Measurements from ENCODE around the gene SLC44A1. TPM values are rescaled to one million over a fixed set of nuclear protein-coding genes. Genes with fewer than 3 reads are reported as not detected.
A peak's percentile ranks its signal among the peaks of the same experiment; 100 is the strongest.

SLC44A1 gene
- total RNA-seq, 1 donor, result 60.5 TPM

DNA sequence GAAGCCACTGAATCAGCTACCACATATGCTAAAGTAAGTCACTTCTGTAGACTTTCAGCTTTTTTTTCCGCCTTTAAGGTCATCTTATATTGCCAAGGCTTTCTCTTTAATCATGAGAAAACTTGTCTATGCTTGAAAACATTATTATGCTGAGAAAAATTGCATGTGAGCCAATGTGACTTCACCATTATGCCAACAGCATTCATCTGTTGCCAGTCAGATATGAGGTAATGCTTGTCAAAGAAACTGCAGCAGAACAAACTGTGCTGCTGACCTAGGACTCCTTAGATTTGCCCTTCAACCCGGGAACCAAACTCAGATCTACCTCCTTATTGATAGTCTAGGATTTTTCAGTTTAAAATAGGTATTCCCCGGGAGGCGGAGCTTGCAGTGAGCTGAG, 34.3 kb downstream of the SLC44A1 start:
- TF ChIP-seq, protein P1, sequence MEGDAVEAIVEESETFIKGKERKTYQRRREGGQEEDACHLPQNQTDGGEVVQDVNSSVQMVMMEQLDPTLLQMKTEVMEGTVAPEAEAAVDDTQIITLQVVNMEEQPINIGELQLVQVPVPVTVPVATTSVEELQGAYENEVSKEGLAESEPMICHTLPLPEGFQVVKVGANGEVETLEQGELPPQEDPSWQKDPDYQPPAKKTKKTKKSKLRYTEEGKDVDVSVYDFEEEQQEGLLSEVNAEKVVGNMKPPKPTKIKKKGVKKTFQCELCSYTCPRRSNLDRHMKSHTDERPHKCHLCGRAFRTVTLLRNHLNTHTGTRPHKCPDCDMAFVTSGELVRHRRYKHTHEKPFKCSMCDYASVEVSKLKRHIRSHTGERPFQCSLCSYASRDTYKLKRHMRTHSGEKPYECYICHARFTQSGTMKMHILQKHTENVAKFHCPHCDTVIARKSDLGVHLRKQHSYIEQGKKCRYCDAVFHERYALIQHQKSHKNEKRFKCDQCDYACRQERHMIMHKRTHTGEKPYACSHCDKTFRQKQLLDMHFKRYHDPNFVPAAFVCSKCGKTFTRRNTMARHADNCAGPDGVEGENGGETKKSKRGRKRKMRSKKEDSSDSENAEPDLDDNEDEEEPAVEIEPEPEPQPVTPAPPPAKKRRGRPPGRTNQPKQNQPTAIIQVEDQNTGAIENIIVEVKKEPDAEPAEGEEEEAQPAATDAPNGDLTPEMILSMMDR (IDR thresholded peaks at IDR 0.05; ENCODE audit: insufficient read depth, low read length), result no peak
- DNase-seq (ENCODE audit: low read depth), result no peak
- no peak overlapping the region for H3K4me3 ChIP-seq (ENCODE audit: low read depth, low read length)

DNA sequence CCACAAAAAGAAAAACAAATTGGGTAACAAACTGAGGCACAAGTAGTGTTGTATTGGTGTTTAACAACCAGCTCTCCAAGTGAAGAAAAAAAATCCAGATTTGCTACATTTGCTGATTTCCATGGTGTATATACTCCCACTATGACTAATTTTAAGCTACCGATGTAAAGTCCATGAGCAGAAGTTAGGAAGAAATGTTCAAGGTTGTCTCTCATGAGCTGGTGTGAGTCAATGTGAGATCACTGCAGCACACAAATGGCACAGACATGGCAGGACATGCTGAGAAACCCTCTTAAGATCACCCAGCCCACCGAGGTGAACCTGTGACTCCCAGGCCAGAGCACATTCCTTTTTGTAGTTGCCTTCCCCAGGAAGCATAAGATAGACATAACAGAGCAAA, 36.2 kb downstream of the SLC44A1 start:
- no peak overlapping the region for H3K4me3 ChIP-seq (ENCODE audit: low read depth, low read length)
- TF ChIP-seq, protein P1 (IDR thresholded peaks at IDR 0.05; ENCODE audit: insufficient read depth, low read length), result no peak
- DNase-seq (ENCODE audit: low read depth), result peak; percentile 31

DNA sequence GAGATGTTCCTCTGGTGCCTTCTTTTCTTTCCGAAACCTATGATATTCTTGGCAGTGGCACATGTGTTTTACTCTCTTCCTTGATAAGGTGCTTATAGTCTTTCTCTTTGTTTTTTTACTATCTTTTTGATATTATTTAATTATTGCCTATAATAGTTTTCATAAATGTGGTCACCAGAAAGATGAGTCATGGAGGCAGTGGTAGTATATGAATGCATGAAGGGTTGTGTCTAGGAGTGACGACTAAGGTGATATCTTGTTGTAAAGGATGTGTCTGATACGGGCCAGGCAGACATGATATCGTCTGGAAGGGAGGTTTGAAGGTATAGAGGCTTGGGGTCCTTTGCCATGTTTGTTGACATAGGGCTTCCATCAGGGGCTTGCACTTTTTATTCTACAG, 36.8 kb downstream of the SLC44A1 start:
- H3K4me3 ChIP-seq (ENCODE audit: low read depth, low read length), result no peak overlapping the region
- DNase-seq (ENCODE audit: low read depth), result no peak
- TF ChIP-seq, protein P1 (IDR thresholded peaks at IDR 0.05; ENCODE audit: insufficient read depth, low read length), result no peak

DNA sequence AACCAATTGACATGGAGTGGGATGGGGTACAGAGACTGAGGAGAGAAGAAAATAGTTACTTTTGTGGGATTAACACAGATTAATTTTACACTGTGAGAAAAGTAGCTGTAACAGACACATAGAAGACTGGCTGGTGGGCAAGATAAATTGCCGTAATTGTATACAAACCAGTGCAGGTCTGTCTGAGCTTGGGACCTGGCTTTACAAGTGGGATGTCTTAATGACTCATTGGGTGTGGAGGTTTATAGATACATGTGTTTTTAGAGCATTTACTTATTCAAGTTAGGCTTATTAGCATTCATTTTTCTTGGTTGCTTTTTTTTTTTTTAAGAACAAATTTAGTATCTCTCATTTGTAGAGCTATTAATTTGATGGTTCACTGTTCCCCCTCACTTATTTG, 37.5 kb downstream of the SLC44A1 start:
- TF ChIP-seq, protein P1 (IDR thresholded peaks at IDR 0.05; ENCODE audit: insufficient read depth, low read length), result no peak
- H3K4me3 ChIP-seq (ENCODE audit: low read depth, low read length), result no peak overlapping the region
- DNase-seq (ENCODE audit: low read depth), result peak; percentile 26

DNA sequence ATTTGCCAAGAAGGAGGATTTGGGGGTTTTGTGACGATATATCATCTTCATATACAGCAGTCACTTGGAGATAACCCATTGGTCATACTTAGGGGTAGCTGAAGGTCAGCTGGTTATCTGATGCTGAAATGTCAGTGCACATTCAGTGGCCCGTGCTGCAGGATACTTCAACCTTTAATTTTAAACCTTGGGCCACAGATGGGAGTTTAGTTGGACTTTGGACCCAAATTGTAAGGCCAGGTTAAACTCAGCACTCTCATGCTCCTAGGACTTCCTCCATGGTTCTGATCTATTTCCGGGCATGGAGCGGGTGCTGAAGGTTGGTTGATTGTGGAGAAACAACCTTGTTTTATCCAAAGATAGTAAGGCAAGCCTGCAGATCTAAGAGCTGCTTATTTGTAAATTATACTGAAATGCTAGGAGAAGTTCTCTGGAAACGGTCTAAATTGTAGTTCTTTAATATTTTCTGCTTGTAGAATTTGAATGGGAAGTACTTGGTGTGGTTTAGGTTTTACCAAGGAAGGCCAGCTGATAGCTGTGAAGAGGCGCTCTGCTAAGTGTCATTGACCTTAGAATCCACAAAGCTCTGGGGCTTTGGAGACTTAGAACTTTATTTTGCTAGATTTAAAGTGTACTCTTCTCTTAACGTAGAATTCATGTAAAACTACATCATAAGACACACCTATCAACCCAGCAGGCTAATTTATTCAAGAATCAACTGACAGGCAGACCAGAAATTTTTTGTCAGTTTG, 38.6 kb downstream of the SLC44A1 start:
- no peak for DNase-seq (ENCODE audit: low read depth)
- no peak overlapping the region for H3K4me3 ChIP-seq (ENCODE audit: low read depth, low read length)
- TF ChIP-seq, protein P1 (IDR thresholded peaks at IDR 0.05; ENCODE audit: insufficient read depth, low read length), result no peak

DNA sequence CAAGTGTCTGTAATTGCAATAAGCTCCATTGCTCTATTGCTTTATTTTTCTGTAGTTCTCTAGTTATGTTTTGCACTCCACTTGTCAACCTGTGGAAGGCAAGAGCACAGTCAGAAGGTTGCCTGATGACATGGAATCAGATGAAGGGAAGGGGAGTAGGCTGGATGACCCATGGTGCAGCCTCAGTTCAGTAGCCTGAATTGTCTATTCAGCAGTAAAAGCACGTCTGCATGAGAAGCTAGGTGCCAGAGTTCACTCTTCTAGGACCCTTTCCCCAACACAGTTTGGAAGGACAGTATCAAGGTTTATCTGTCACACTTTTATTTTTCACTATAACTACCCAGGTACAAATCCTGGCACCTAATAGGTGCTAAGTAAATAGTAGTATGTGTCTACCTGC, 39.3 kb downstream of the SLC44A1 start:
- TF ChIP-seq, protein P1 (IDR thresholded peaks at IDR 0.05; ENCODE audit: insufficient read depth, low read length), result no peak
- no peak for DNase-seq (ENCODE audit: low read depth)
- H3K4me3 ChIP-seq (ENCODE audit: low read depth, low read length), result no peak overlapping the region

DNA sequence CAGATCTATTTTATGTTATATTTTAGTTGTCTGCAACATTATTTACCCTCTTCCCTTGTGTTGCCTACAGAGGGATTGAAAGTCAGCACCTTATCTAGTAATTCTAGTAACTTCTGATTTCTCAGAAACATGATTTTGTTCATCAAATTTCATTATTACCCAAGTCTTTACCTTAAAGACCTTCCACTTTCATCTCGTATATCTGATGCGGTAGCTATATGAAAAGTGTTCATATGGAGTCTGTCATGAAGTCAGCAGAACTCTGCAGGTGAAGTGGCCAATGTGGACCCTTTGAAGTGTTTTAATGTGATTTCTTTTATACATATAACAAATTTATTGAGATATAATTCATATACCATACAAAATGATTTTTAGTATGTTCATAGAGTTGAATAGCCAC, 40.0 kb downstream of the SLC44A1 start:
- H3K4me3 ChIP-seq (ENCODE audit: low read depth, low read length), result no peak overlapping the region
- no peak for DNase-seq (ENCODE audit: low read depth)
- TF ChIP-seq, protein P1 (IDR thresholded peaks at IDR 0.05; ENCODE audit: insufficient read depth, low read length), result no peak

Measured in fibroblast of the aortic adventitia (primary cell).